Astrocyte (in vitro differentiated cells and primary cell): ENCODE results near the gene PLCL2. TPM values are rescaled to one million over a fixed set of nuclear protein-coding genes. Genes with fewer than 3 reads are reported as not detected.

Source experiments
- DNase-seq: peaks from one replicate; pipeline ENCODE4 v3.0.0-alpha.2; 2010; ENCODE audit warnings: low read depth
- FAIRE-seq: peaks from 2 replicates; lab custom pipeline; 2011; peaks lifted over from hg19 to GRCh38; lab: Jason Lieb, UNC
- H2AFZ ChIP-seq: 2 replicates; pipeline ENCODE4 v1.6.0; 2012; ENCODE audit warnings: low read depth, low read length, inconsistent platforms
- H3K27ac ChIP-seq: 2 replicates; pipeline ENCODE4 v1.5.1; 2011; ENCODE audit warnings: low read depth, low read length, inconsistent platforms
- H3K27me3 ChIP-seq: 2 replicates; pipeline ENCODE4 v1.6.0; 2011; ENCODE audit warnings: low read length, inconsistent platforms; ENCODE audit not compliant: insufficient read depth
- H3K36me3 ChIP-seq: 2 replicates; pipeline ENCODE4 v1.5.1; 2011; ENCODE audit warnings: low read length, inconsistent platforms; ENCODE audit not compliant: insufficient read depth
- H3K4me1 ChIP-seq: 2 replicates; pipeline ENCODE4 v1.5.1; 2011; ENCODE audit warnings: low read length, inconsistent platforms; ENCODE audit not compliant: insufficient read depth
- H3K4me2 ChIP-seq: 2 replicates; pipeline ENCODE4 v1.6.0; 2012; ENCODE audit warnings: low read length, inconsistent platforms
- H3K4me3 ChIP-seq: 2 replicates; pipeline ENCODE4 v1.5.1; 2011; ENCODE audit warnings: low read depth, mild to moderate bottlenecking, low read length, inconsistent platforms; ENCODE audit not compliant: insufficient read depth
- H3K79me2 ChIP-seq: 2 replicates; pipeline ENCODE4 v1.6.0; 2012; ENCODE audit warnings: mild to moderate bottlenecking, low read length, inconsistent platforms; ENCODE audit not compliant: insufficient read depth
- H3K9ac ChIP-seq: 2 replicates; pipeline ENCODE4 v1.6.0; 2012; ENCODE audit warnings: mild to moderate bottlenecking, low read length, inconsistent platforms
- H3K9me3 ChIP-seq: 2 replicates; pipeline ENCODE4 v1.5.1; 2012; ENCODE audit warnings: low read depth, mild to moderate bottlenecking, low read length, inconsistent platforms; ENCODE audit not compliant: insufficient read depth
- H4K20me1 ChIP-seq: 2 replicates; pipeline ENCODE4 v1.6.0; 2012; ENCODE audit warnings: low read length, inconsistent platforms; ENCODE audit not compliant: insufficient read depth
- H3K27ac Mint-ChIP-seq: one replicate; pipeline ENCODE4 v1.8.0; 2021; ENCODE audit warnings: mild to moderate bottlenecking, mixed read lengths; ENCODE audit not compliant: unreplicated experiment
- H3K27me3 Mint-ChIP-seq: one replicate; pipeline ENCODE4 v1.8.0; 2021; ENCODE audit warnings: low read depth, mixed read lengths; ENCODE audit not compliant: unreplicated experiment
- H3K36me3 Mint-ChIP-seq: one replicate; pipeline ENCODE4 v1.8.0; 2021; ENCODE audit warnings: low read depth, mixed read lengths; ENCODE audit not compliant: unreplicated experiment
- H3K4me1 Mint-ChIP-seq: one replicate; pipeline ENCODE4 v1.8.0; 2021; ENCODE audit warnings: low read depth, mixed read lengths; ENCODE audit not compliant: unreplicated experiment
- H3K4me3 Mint-ChIP-seq: one replicate; pipeline ENCODE4 v1.8.0; 2021; ENCODE audit warnings: mild to moderate bottlenecking, moderate library complexity, mixed read lengths; ENCODE audit not compliant: unreplicated experiment
- H3K9me3 Mint-ChIP-seq: one replicate; pipeline ENCODE4 v1.8.0; 2021; ENCODE audit warnings: mild to moderate bottlenecking, mixed read lengths; ENCODE audit not compliant: unreplicated experiment
- EZH2 ChIP-seq: IDR thresholded peaks from 2 replicates; pipeline ENCODE4 v1.6.1; 2012; ENCODE audit warnings: mild to moderate bottlenecking, low read length, inconsistent platforms; ENCODE audit not compliant: insufficient read depth
- total RNA-seq: library from RNA; stranded (reverse); gene quantifications from 2 replicates; pipeline ENCODE4 v1.2.1, GENCODE V29; 2021
- TF ChIP-seq, protein P1 (sequence below): IDR thresholded peaks from 2 replicates; pipeline ENCODE4 v1.5.1; 2011; ENCODE audit warnings: low read depth, mild to moderate bottlenecking, inconsistent platforms, low read length, moderate library complexity; ENCODE audit not compliant: insufficient read depth

Gene PLCL2
- total RNA-seq, 1 donor from 2014 or later, result 3.9 TPM

DNA sequence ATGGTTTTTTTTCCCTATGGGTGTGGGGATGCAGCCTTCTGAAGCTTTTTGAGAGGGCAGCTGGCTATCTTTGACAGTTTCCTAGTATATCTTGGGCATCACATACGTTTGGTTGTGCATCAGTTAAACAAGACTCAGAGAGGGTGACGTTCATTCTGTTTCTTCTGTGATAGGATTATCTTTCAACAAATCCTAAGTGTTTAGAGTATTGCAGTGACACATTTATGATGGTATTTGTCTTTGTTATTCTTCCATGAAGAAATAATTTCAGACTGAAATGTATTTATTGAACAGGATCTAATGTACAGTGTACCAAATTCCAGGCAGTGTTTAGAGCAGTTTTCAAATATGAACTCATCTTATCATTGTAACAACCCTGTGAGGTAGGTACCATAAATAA is 114.4 kb downstream of the PLCL2 start:
- H3K4me1 Mint-ChIP-seq, result no peaks in the 10 kb centered on the region
- Histone ChIP-seq H3K4me1 (no peaks in the 10 kb centered on the region), H3K9me3 (no peaks in the 10 kb centered on the region), H3K4me2 (no peak overlapping the region), H3K27me3 (no peaks in the 10 kb centered on the region), H3K4me3 (no peak overlapping the region), H3K36me3 (no peaks in the 10 kb centered on the region), H4K20me1 (no peaks in the 10 kb centered on the region), H3K79me2 (no peaks in the 10 kb centered on the region), H3K9ac (no peak overlapping the region), H3K27ac (no peak overlapping the region), H2AFZ (no peak overlapping the region)
- H3K27ac Mint-ChIP-seq, result no peak overlapping the region
- FAIRE-seq (no peak), DNase-seq (no peak)
- TF ChIP-seq, protein P1, sequence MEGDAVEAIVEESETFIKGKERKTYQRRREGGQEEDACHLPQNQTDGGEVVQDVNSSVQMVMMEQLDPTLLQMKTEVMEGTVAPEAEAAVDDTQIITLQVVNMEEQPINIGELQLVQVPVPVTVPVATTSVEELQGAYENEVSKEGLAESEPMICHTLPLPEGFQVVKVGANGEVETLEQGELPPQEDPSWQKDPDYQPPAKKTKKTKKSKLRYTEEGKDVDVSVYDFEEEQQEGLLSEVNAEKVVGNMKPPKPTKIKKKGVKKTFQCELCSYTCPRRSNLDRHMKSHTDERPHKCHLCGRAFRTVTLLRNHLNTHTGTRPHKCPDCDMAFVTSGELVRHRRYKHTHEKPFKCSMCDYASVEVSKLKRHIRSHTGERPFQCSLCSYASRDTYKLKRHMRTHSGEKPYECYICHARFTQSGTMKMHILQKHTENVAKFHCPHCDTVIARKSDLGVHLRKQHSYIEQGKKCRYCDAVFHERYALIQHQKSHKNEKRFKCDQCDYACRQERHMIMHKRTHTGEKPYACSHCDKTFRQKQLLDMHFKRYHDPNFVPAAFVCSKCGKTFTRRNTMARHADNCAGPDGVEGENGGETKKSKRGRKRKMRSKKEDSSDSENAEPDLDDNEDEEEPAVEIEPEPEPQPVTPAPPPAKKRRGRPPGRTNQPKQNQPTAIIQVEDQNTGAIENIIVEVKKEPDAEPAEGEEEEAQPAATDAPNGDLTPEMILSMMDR, result no peak
- TF ChIP-seq EZH2, result no peak
- no peaks in the 10 kb centered on the region for H3K27me3 Mint-ChIP-seq
- peaks cover 3% of the 10 kb centered on the region for H3K9me3 Mint-ChIP-seq
- H3K36me3 Mint-ChIP-seq, result no peaks in the 10 kb centered on the region
- H3K4me3 Mint-ChIP-seq, result no peak overlapping the region

GRCh38 chr3:16999871-17000270 is 115.1 kb downstream of the PLCL2 start:
- H3K79me2 ChIP-seq, result no peaks in the 10 kb centered on the region
- Mint-ChIP-seq H3K9me3 (peaks cover 3% of the 10 kb centered on the region), H3K4me1 (no peaks in the 10 kb centered on the region), H3K27ac (no peak overlapping the region), H3K4me3 (no peak overlapping the region), H3K27me3 (no peaks in the 10 kb centered on the region), H3K36me3 (no peaks in the 10 kb centered on the region)
- H3K4me2 ChIP-seq, result no peak overlapping the region
- no peaks in the 10 kb centered on the region for H3K36me3 ChIP-seq
- H2AFZ ChIP-seq, result no peak overlapping the region
- TF ChIP-seq EZH2, result no peak
- TF ChIP-seq, protein P1, result no peak
- FAIRE-seq (no peak), DNase-seq (no peak)
- no peak overlapping the region for H3K4me3 ChIP-seq
- H3K27me3 ChIP-seq, result no peaks in the 10 kb centered on the region
- H4K20me1 ChIP-seq, result no peaks in the 10 kb centered on the region
- H3K27ac ChIP-seq, result no peak overlapping the region
- H3K9me3 ChIP-seq, result no peaks in the 10 kb centered on the region
- H3K4me1 ChIP-seq, result no peaks in the 10 kb centered on the region
- no peak overlapping the region for H3K9ac ChIP-seq

GRCh38 chr3:17003457-17003856 is 118.7 kb downstream of the PLCL2 start:
- no peaks in the 10 kb centered on the region for H3K4me1 ChIP-seq
- H3K27ac Mint-ChIP-seq, result no peak overlapping the region
- no peaks in the 10 kb centered on the region for H3K79me2 ChIP-seq
- no peak overlapping the region for H3K4me3 ChIP-seq
- H3K9me3 Mint-ChIP-seq, result peaks cover 3% of the 10 kb centered on the region
- no peaks in the 10 kb centered on the region for H4K20me1 ChIP-seq
- no peaks in the 10 kb centered on the region for H3K36me3 ChIP-seq
- TF ChIP-seq, protein P1, result no peak
- TF ChIP-seq EZH2, result no peak
- H3K4me2 ChIP-seq, result no peak overlapping the region
- H3K36me3 Mint-ChIP-seq, result no peaks in the 10 kb centered on the region
- no peaks in the 10 kb centered on the region for H3K9me3 ChIP-seq
- FAIRE-seq (no peak), DNase-seq (no peak)
- no peak overlapping the region for H3K4me3 Mint-ChIP-seq
- H3K4me1 Mint-ChIP-seq, result no peaks in the 10 kb centered on the region
- H3K27me3 Mint-ChIP-seq, result no peaks in the 10 kb centered on the region
- no peak overlapping the region for H3K27ac ChIP-seq
- no peak overlapping the region for H3K9ac ChIP-seq
- no peak overlapping the region for H2AFZ ChIP-seq
- H3K27me3 ChIP-seq, result no peaks in the 10 kb centered on the region
